Colonic mucosa (tissue), 4 donors: ENCODE measurements around the gene CHST8. TPM values are rescaled to one million over a fixed set of nuclear protein-coding genes. Genes with fewer than 3 reads are reported as not detected.

Experiments used
- DNase-seq: peaks from one replicate; pipeline ENCODE4 v3.0.0-alpha.2; 2020
- H3K27ac ChIP-seq: fragments of 200-600 bp; one replicate; pipeline ENCODE4 v1.8.0; 2021
- H3K27me3 ChIP-seq: fragments of 200-600 bp; one replicate; pipeline ENCODE4 v1.8.0; 2021
- H3K36me3 ChIP-seq: fragments of 200-600 bp; one replicate; pipeline ENCODE4 v1.8.0; 2021
- H3K4me1 ChIP-seq: fragments of 200-600 bp; one replicate; pipeline ENCODE4 v1.8.0; 2021; ENCODE audit warnings: mild to moderate bottlenecking
- H3K4me3 ChIP-seq: fragments of 200-600 bp; one replicate; pipeline ENCODE4 v1.8.0; 2021
- H3K9ac ChIP-seq, 2 donors: one replicate each; pipeline ENCODE4 v1.7.0; 2013; ENCODE audit warnings: control low read depth in 2 of 2, low read depth in 2 of 2, low read length in 2 of 2
- H3K9me3 ChIP-seq: fragments of 200-600 bp; one replicate; pipeline ENCODE4 v1.8.0; 2021
- CTCF ChIP-seq: fragments of 200-600 bp; IDR thresholded peaks from one replicate; pipeline ENCODE4 v1.8.0; 2022; ENCODE audit warnings: antibody characterized with exemption, mild to moderate bottlenecking
- intact Hi-C: fragments of 100-400 bp; cut with DNase I; formaldehyde crosslinking; loops from one replicate; pipeline ENCODE4 v1.14.1; 2022
- total RNA-seq, 2 donors: library from RNA; stranded (reverse); fragmentation: NEBNext Ultra II Directional in 1 of 2; extraction: Animal tissue kit (Norgen Biotek cat#: 25700) in 1 of 2; gene quantifications; one replicate each; pipeline ENCODE4 v1.2.1, GENCODE V29; 2021
- donor health status: healthy.
- donor health status: DM: no; HTN: no; CAD: no.
- donor health status: DM: no; HTN: no; CAD: no.

CHST8 gene
- total RNA-seq, 2 donors from 2014 or later = not detected

- no peaks in the 10 kb centered on the region for H3K27me3 ChIP-seq
- H3K4me1 ChIP-seq = no peaks in the 10 kb centered on the region
- no peak for DNase-seq
- H3K9ac ChIP-seq = no peak overlapping the region
- no peak for TF ChIP-seq CTCF
- no peak overlapping the region for H3K4me3 ChIP-seq
- no peak overlapping the region for H3K27ac ChIP-seq
- H3K36me3 ChIP-seq = no peaks in the 10 kb centered on the region
- intact Hi-C loops = no loop called here
- H3K9me3 ChIP-seq = no peaks in the 10 kb centered on the region
Measured at GRCh38 chr19:33706631-33707030, 84.9 kb downstream of the CHST8 start.

DNA sequence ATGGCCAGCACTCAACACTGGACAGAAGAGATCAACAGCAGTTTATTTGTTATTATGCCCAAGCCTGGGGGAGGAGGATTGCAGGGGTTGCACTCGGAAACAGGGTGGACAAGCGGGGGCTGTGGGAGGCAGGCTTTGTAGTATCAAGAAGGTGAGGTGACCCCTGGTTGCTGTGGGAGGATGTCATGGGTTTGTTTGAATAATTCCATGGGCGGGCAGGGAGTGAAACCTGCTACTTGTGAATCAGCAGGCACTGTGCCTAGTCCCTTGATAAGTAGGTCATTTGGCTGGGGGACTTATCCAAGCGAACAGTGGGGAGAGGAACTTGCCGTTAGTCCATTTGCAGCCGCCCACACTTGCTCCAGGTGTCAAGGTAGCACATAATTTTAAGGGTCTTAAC lies 90.5 kb downstream of the CHST8 start:
- H3K4me1 ChIP-seq = no peaks in the 10 kb centered on the region
- DNase-seq = no peak
- no peaks in the 10 kb centered on the region for H3K27me3 ChIP-seq
- H3K9ac ChIP-seq = no peak overlapping the region
- H3K27ac ChIP-seq = no peak overlapping the region
- no peaks in the 10 kb centered on the region for H3K36me3 ChIP-seq
- intact Hi-C loops = no loop called here
- no peak overlapping the region for H3K4me3 ChIP-seq
- H3K9me3 ChIP-seq = no peaks in the 10 kb centered on the region
- TF ChIP-seq CTCF = no peak

- no peak for TF ChIP-seq CTCF
- Histone ChIP-seq H3K4me1 (no peaks in the 10 kb centered on the region), H3K36me3 (no peaks in the 10 kb centered on the region), H3K27ac (no peak overlapping the region), H3K9ac (no peak overlapping the region), H3K27me3 (no peaks in the 10 kb centered on the region), H3K9me3 (no peaks in the 10 kb centered on the region), H3K4me3 (no peak overlapping the region)
- intact Hi-C loops = no loop called here
- DNase-seq = no peak
Measured at GRCh38 chr19:33713194-33713593, 91.4 kb downstream of the CHST8 start.

- no peaks in the 10 kb centered on the region for H3K36me3 ChIP-seq
- no peak for DNase-seq
- no peak overlapping the region for H3K27ac ChIP-seq
- no peak overlapping the region for H3K9ac ChIP-seq
- intact Hi-C loops = no loop called here
- H3K4me1 ChIP-seq = no peaks in the 10 kb centered on the region
- TF ChIP-seq CTCF = no peak
- no peaks in the 10 kb centered on the region for H3K27me3 ChIP-seq
- H3K4me3 ChIP-seq = no peak overlapping the region
- no peaks in the 10 kb centered on the region for H3K9me3 ChIP-seq
Measured at GRCh38 chr19:33714149-33714548, 92.4 kb downstream of the CHST8 start.

GRCh38 chr19:33715462-33715861 lies 93.7 kb downstream of the CHST8 start:
- no peaks in the 10 kb centered on the region for H3K4me1 ChIP-seq
- H3K9ac ChIP-seq = no peak overlapping the region
- intact Hi-C loops = no loop called here
- no peaks in the 10 kb centered on the region for H3K9me3 ChIP-seq
- no peak for TF ChIP-seq CTCF
- no peak overlapping the region for H3K4me3 ChIP-seq
- no peaks in the 10 kb centered on the region for H3K27me3 ChIP-seq
- no peaks in the 10 kb centered on the region for H3K36me3 ChIP-seq
- DNase-seq = no peak
- no peak overlapping the region for H3K27ac ChIP-seq

DNA sequence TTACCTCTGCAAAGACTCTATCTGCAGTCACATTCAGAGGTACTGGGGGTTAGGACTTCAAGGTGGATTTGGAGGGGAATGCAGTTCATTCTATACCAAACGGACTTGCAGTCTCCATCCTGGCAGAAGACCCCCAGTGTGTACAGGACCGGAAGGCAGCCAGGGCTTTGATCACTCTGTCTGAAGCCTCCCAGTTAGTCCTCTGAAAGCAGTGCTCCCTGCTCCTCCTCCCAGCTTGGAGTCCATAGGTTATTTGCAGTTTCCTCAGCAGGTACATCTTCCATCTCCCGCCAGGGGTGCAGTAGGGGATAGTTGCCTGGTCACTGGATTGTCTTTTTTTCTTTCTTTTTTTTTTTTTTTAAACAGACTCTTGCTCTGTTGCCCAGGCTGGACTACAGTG lies 96.1 kb downstream of the CHST8 start:
- no peaks in the 10 kb centered on the region for H3K9me3 ChIP-seq
- no peak overlapping the region for H3K9ac ChIP-seq
- no peak for TF ChIP-seq CTCF
- no peaks in the 10 kb centered on the region for H3K36me3 ChIP-seq
- H3K4me1 ChIP-seq = no peaks in the 10 kb centered on the region
- intact Hi-C loops = no loop called here
- no peak for DNase-seq
- H3K27ac ChIP-seq = no peak overlapping the region
- H3K27me3 ChIP-seq = no peaks in the 10 kb centered on the region
- H3K4me3 ChIP-seq = no peak overlapping the region
